ENCODE measurements around the gene NDUFAB1. TPM values are rescaled to one million over a fixed set of nuclear protein-coding genes. Genes with fewer than 3 reads are reported as not detected.

The NDUFAB1 gene
- total RNA-seq, 1 donor from 2014 or later = 86.3 TPM

- Mint-ChIP-seq H3K27me3 (no peaks in the 10 kb centered on the region), H3K36me3 (peaks cover 25% of the 10 kb centered on the region), H3K9me3 (no peaks in the 10 kb centered on the region), H3K4me1 (ENCODE audit: unreplicated experiment) (no peaks in the 10 kb centered on the region), H3K4me3 (no peak overlapping the region), H3K27ac (no peak overlapping the region)
- DNase-seq (ENCODE audit: extremely low spot score, unreplicated experiment) = no peak
- TF ChIP-seq CTCF (conservative IDR thresholded peaks at IDR 0.05) = no peak
Measured at GRCh38 chr16:23566724-23567123, 29.4 kb downstream of the NDUFAB1 start.

- Mint-ChIP-seq H3K4me3 (no peak overlapping the region), H3K9me3 (no peaks in the 10 kb centered on the region), H3K27me3 (no peaks in the 10 kb centered on the region), H3K4me1 (ENCODE audit: unreplicated experiment) (no peaks in the 10 kb centered on the region), H3K27ac (no peak overlapping the region), H3K36me3 (peaks cover 23% of the 10 kb centered on the region)
- no peak for TF ChIP-seq CTCF (conservative IDR thresholded peaks at IDR 0.05)
- no peak for DNase-seq (ENCODE audit: extremely low spot score, unreplicated experiment)
Measured at GRCh38 chr16:23564575-23565363, 31.3 kb downstream of the NDUFAB1 start.

- no peaks in the 10 kb centered on the region for H3K27me3 Mint-ChIP-seq
- no peak for DNase-seq (ENCODE audit: extremely low spot score, unreplicated experiment)
- H3K9me3 Mint-ChIP-seq = no peaks in the 10 kb centered on the region
- H3K4me1 Mint-ChIP-seq (ENCODE audit: unreplicated experiment) = no peaks in the 10 kb centered on the region
- H3K36me3 Mint-ChIP-seq = peaks cover 19% of the 10 kb centered on the region
- no peak for TF ChIP-seq CTCF (conservative IDR thresholded peaks at IDR 0.05)
- no peak overlapping the region for H3K27ac Mint-ChIP-seq
- H3K4me3 Mint-ChIP-seq = no peak overlapping the region
Measured at GRCh38 chr16:23563186-23563585, 32.9 kb downstream of the NDUFAB1 start.

GRCh38 chr16:23562505-23562904 lies 33.6 kb downstream of the NDUFAB1 start:
- TF ChIP-seq CTCF (conservative IDR thresholded peaks at IDR 0.05) = no peak
- Mint-ChIP-seq H3K4me3 (no peak overlapping the region), H3K4me1 (ENCODE audit: unreplicated experiment) (no peaks in the 10 kb centered on the region), H3K36me3 (peaks cover 19% of the 10 kb centered on the region), H3K27ac (no peak overlapping the region), H3K9me3 (no peaks in the 10 kb centered on the region), H3K27me3 (no peaks in the 10 kb centered on the region)
- DNase-seq (ENCODE audit: extremely low spot score, unreplicated experiment) = no peak

GRCh38 chr16:23561586-23561985 lies 34.5 kb downstream of the NDUFAB1 start:
- no peaks in the 10 kb centered on the region for H3K27me3 Mint-ChIP-seq
- DNase-seq (ENCODE audit: extremely low spot score, unreplicated experiment) = no peak
- TF ChIP-seq CTCF (conservative IDR thresholded peaks at IDR 0.05) = no peak
- no peaks in the 10 kb centered on the region for H3K4me1 Mint-ChIP-seq (ENCODE audit: unreplicated experiment)
- H3K27ac Mint-ChIP-seq = peak overlapping the region; percentile 29
- no peak overlapping the region for H3K4me3 Mint-ChIP-seq
- peaks cover 11% of the 10 kb centered on the region for H3K36me3 Mint-ChIP-seq
- H3K9me3 Mint-ChIP-seq = no peaks in the 10 kb centered on the region

All from type B pancreatic cell (in vitro differentiated cells).